Tibial artery (tissue), 4 donors: Measurements from ENCODE around the gene CCDC197.

Source experiments
- DNase-seq, 2 donors: peaks; one replicate each; pipeline ENCODE4 v3.0.0-alpha.2; 2019
- H3K27ac ChIP-seq, 2 donors: fragments of 200-600 bp; sonication (generic) in 1 of 2; 1 replicate in 1 of 2; 2 replicates in 1 of 2; pipeline ENCODE4 v1.5.1; 2018 to 2019; ENCODE audit warnings: mild to moderate bottlenecking in 1 of 2
- H3K27me3 ChIP-seq, 2 donors: fragments of 200-600 bp; sonication (generic) in 1 of 2; one replicate each; pipeline versions ENCODE4 v1.5.1 to v1.6.0; 2016 to 2019
- H3K36me3 ChIP-seq, 3 donors: fragments of 200-600 bp; sonication (generic) in 2 of 3; one replicate each; pipeline ENCODE4 v1.5.1; 2016 to 2019; ENCODE audit warnings: mild to moderate bottlenecking in 2 of 3
- H3K4me1 ChIP-seq, 4 donors: fragments of 200-600 bp; sonication (generic) in 2 of 4; 1 replicate in 3 of 4; 2 replicates in 1 of 4; pipeline ENCODE4 v1.5.1; 2016 to 2019
- H3K4me3 ChIP-seq, 2 donors: fragments of 200-600 bp; sonication (generic) in 1 of 2; 1 replicate in 1 of 2; 2 replicates in 1 of 2; pipeline ENCODE4 v1.5.1; 2018 to 2019; ENCODE audit warnings: mild to moderate bottlenecking in 2 of 2
- H3K9me3 ChIP-seq, 3 donors: fragments of 200-600 bp; sonication (generic) in 1 of 3; one replicate each; pipeline ENCODE4 v1.5.1; 2016 to 2019
- CTCF ChIP-seq, 2 experiments: fragments of 200-600 bp in 1 of 2; fragments of 450-650 bp in 1 of 2; IDR thresholded peaks; one replicate each; pipeline ENCODE4 v1.5.1; 2017 to 2019; ENCODE audit warnings: antibody characterized with exemption in 2 of 2, mild to moderate bottlenecking in 1 of 2, moderate library complexity in 1 of 2
- intact Hi-C: fragments of 100-400 bp; cut with DNase I; formaldehyde crosslinking; loops from one replicate; pipeline ENCODE4 v1.15.0; 2023; ENCODE audit warnings: low total_unique reads

CCDC197 gene

GRCh38 chr14:93953263-93953662 is 43.8 kb upstream of the CCDC197 start:
- peaks cover 0 to 18% (median 4%) of the 10 kb centered on the region in 4 donors for H3K4me1 ChIP-seq
- no peak for TF ChIP-seq CTCF (IDR thresholded peaks at IDR 0.05)
- H3K4me3 ChIP-seq, result no peak overlapping the region
- DNase-seq, result no peak
- H3K9me3 ChIP-seq, result no peaks in the 10 kb centered on the region
- intact Hi-C loops, result no loop called here
- H3K36me3 ChIP-seq, result peaks cover 36 to 52% (median 50%) of the 10 kb centered on the region in 3 donors
- no peak overlapping the region for H3K27ac ChIP-seq
- no peaks in the 10 kb centered on the region for H3K27me3 ChIP-seq

- H3K4me3 ChIP-seq, result no peak overlapping the region
- no peak for TF ChIP-seq CTCF (IDR thresholded peaks at IDR 0.05)
- H3K36me3 ChIP-seq, result peaks cover 36 to 48% (median 45%) of the 10 kb centered on the region in 3 donors
- peaks cover 0 to 24% (median 5%) of the 10 kb centered on the region in 4 donors for H3K4me1 ChIP-seq
- H3K27ac ChIP-seq, result no peak overlapping the region
- H3K9me3 ChIP-seq, result no peaks in the 10 kb centered on the region
- intact Hi-C loops, result no loop called here
- no peaks in the 10 kb centered on the region for H3K27me3 ChIP-seq
- DNase-seq, result no peak
Measured at GRCh38 chr14:93953739-93954515, 43.2 kb upstream of the CCDC197 start.

GRCh38 chr14:93954516-93954830 is 42.6 kb upstream of the CCDC197 start:
- DNase-seq, result no peak
- Histone ChIP-seq H3K9me3 (no peaks in the 10 kb centered on the region), H3K4me1 (peaks cover 0 to 30% (median 10%) of the 10 kb centered on the region in 4 donors), H3K27ac (no peak overlapping the region), H3K36me3 (peaks cover 35 to 45% (median 40%) of the 10 kb centered on the region in 3 donors), H3K27me3 (no peaks in the 10 kb centered on the region), H3K4me3 (no peak overlapping the region)
- no peak for TF ChIP-seq CTCF (IDR thresholded peaks at IDR 0.05)
- intact Hi-C loops, result no loop called here

- no peaks in the 10 kb centered on the region for H3K9me3 ChIP-seq
- no peak for TF ChIP-seq CTCF (IDR thresholded peaks at IDR 0.05)
- no peak overlapping the region for H3K27ac ChIP-seq
- peaks cover 0 to 37% (median 14%) of the 10 kb centered on the region in 4 donors for H3K4me1 ChIP-seq
- no peaks in the 10 kb centered on the region for H3K27me3 ChIP-seq
- H3K36me3 ChIP-seq, result peaks cover 28 to 41% (median 34%) of the 10 kb centered on the region in 3 donors
- no peak for DNase-seq
- intact Hi-C loops, result no loop called here
- no peak overlapping the region for H3K4me3 ChIP-seq
Measured at GRCh38 chr14:93954900-93955849, 41.9 kb upstream of the CCDC197 start.

- Histone ChIP-seq H3K4me3 (no peak overlapping the region), H3K36me3 (peaks cover 21 to 37% (median 26%) of the 10 kb centered on the region in 3 donors), H3K27me3 (no peaks in the 10 kb centered on the region), H3K27ac (peak overlapping the region in 1 of 2 donors; percentile 46), H3K4me1 (peaks cover 0 to 40% (median 14%) of the 10 kb centered on the region in 4 donors), H3K9me3 (no peaks in the 10 kb centered on the region)
- intact Hi-C loops, result no loop called here
- TF ChIP-seq CTCF (IDR thresholded peaks at IDR 0.05), result no peak
- DNase-seq, result no peak
Measured at GRCh38 chr14:93955850-93956481, 41.1 kb upstream of the CCDC197 start.
